SKM-1 (cell line): ENCODE results near the gene CCK.

Source experiments
- DNase-seq: peaks from one replicate; lab custom pipeline; 2025; ENCODE audit not compliant: unreplicated experiment; lab: John Stamatoyannopoulos, UW

Gene CCK

GRCh38 chr3:42226470-42227425 lies 39.2 kb downstream of the CCK start:
- no peak for DNase-seq

- no peak for DNase-seq
These were observed 40.3 kb downstream of the CCK start for GRCh38 chr3:42225486-42226363.

- DNase-seq, result no peak
These were observed 41.1 kb downstream of the CCK start for GRCh38 chr3:42224658-42225421.

GRCh38 chr3:42224178-42224577 lies 41.8 kb downstream of the CCK start:
- no peak for DNase-seq

- no peak for DNase-seq
These were observed 42.9 kb downstream of the CCK start for GRCh38 chr3:42222942-42223693.

GRCh38 chr3:42220436-42221121 lies 45.4 kb downstream of the CCK start:
- DNase-seq, result no peak

- DNase-seq, result no peak
These were observed 49.1 kb downstream of the CCK start for GRCh38 chr3:42216931-42217333.

- DNase-seq, result no peak
These were observed 49.7 kb downstream of the CCK start for GRCh38 chr3:42216302-42216701.

GRCh38 chr3:42214565-42215283 lies 51.3 kb downstream of the CCK start:
- no peak for DNase-seq

GRCh38 chr3:42214064-42214463 lies 51.9 kb downstream of the CCK start:
- no peak for DNase-seq

- no peak for DNase-seq
These were observed 52.6 kb downstream of the CCK start for GRCh38 chr3:42213417-42213816.

GRCh38 chr3:42210726-42211125 lies 55.3 kb downstream of the CCK start:
- no peak for DNase-seq

- DNase-seq, result no peak
These were observed 56.1 kb downstream of the CCK start for GRCh38 chr3:42209917-42210316.
